Sigmoid colon (tissue), 7 donors: ENCODE results near the gene PHF21A. TPM values are rescaled to one million over a fixed set of nuclear protein-coding genes. Genes with fewer than 3 reads are reported as not detected.
"Not testable (repeated sequence)": the region's sequence is repeated elsewhere in the genome, so short reads cannot be mapped to it uniquely, and the experiment has no call there.

Source experiments
- DNase-seq: peaks from one replicate; pipeline ENCODE4 v3.0.0-alpha.2; 2019
- H3K27ac ChIP-seq, 4 donors: fragments of 200-600 bp; sonication (generic); one replicate each; pipeline ENCODE4 v1.5.1; 2016 to 2019; ENCODE audit warnings: mild to moderate bottlenecking in 1 of 4
- H3K27me3 ChIP-seq, 3 donors: fragments of 200-600 bp; sonication (generic); one replicate each; pipeline ENCODE4 v1.5.1; 2019; ENCODE audit warnings: mild to moderate bottlenecking in 1 of 3
- H3K36me3 ChIP-seq, 4 donors: fragments of 200-600 bp; sonication (generic); one replicate each; pipeline ENCODE4 v1.5.1; 2016 to 2019
- H3K4me1 ChIP-seq, 4 donors: fragments of 200-600 bp; sonication (generic); one replicate each; pipeline ENCODE4 v1.5.1; 2017 to 2019
- H3K4me3 ChIP-seq, 4 donors: fragments of 200-600 bp; sonication (generic); one replicate each; pipeline ENCODE4 v1.5.1; 2017 to 2019; ENCODE audit warnings: mild to moderate bottlenecking in 2 of 4, moderate library complexity in 1 of 4
- H3K9me3 ChIP-seq, 4 donors: fragments of 200-600 bp in 3 of 4; sonication (generic) in 3 of 4; one replicate each; pipeline versions ENCODE4 v1.5.1 to v1.6.1; 2013 to 2019
- CTCF ChIP-seq, 4 experiments: fragments of 450-650 bp in 3 of 4; fragments of 200-600 bp in 1 of 4; IDR thresholded peaks; one replicate each; pipeline ENCODE4 v1.5.1; 2016 to 2019; ENCODE audit warnings: antibody characterized with exemption in 4 of 4, mild to moderate bottlenecking in 3 of 4, moderate library complexity in 2 of 4
- EP300 ChIP-seq, 4 donors: sonication (generic); formaldehyde crosslinking; IDR thresholded peaks; one replicate each; pipeline ENCODE4 v1.6.1; 2017; ENCODE audit warnings: antibody characterized with exemption in 4 of 4
- POLR2A ChIP-seq, 2 donors: fragments of 450-650 bp; IDR thresholded peaks; one replicate each; pipeline ENCODE4 v1.6.1; 2016; ENCODE audit warnings: antibody characterized with exemption in 2 of 2, mild to moderate bottlenecking in 2 of 2, moderate library complexity in 2 of 2
- POLR2AphosphoS5 ChIP-seq, 4 donors: sonication (generic); formaldehyde crosslinking; IDR thresholded peaks; one replicate each; pipeline ENCODE4 v1.6.1; 2017; ENCODE audit warnings: antibody characterized with exemption in 4 of 4
- WGBS, 2 donors: extraction: QIAGEN DNeasy Blood & Tissue Kit; methylation state at CpG; one replicate each; pipeline ENCODE4 v1.1.7; 2013; 5-methylcytosine and 5-hydroxymethylcytosine counted together
- intact Hi-C: fragments of 100-400 bp; cut with DNase I; formaldehyde crosslinking; loops from one replicate; pipeline ENCODE4 v1.15.1; 2023
- polyA plus RNA-seq, 3 donors: library from polyadenylated mRNA; stranded (reverse); fragments of 200-250 nt; gene quantifications; one replicate each; pipeline ENCODE4 v1.2.3, GENCODE V29; 2013
- total RNA-seq, 4 donors: library from RNA; depleted of rRNA; stranded (reverse); fragments of >200 nt; gene quantifications; one replicate each; pipeline ENCODE4 v1.1.0, GENCODE V29; 2016
- donor health status: healthy with polysubstance abuse.
- donor health status: Bipolar disorder and iron deficiency.
- donor health status: healthy.

The PHF21A gene
- total and polyA plus RNA-seq, 7 donors: 5.3 to 58.6 (median 30.3) TPM

- Histone ChIP-seq H3K4me1 (peaks cover 0 to 4% (median 0%) of the 10 kb centered on the region in 4 donors), H3K27ac (no peak overlapping the region), H3K36me3 (no peaks in the 10 kb centered on the region), H3K27me3 (no peaks in the 10 kb centered on the region), H3K4me3 (no peak overlapping the region), H3K9me3 (no peaks in the 10 kb centered on the region)
- WGBS, 2 donors: 95% methylated on average over 2 of the region's 2 CpGs
- no peak for TF ChIP-seq POLR2A (IDR thresholded peaks at IDR 0.05)
- intact Hi-C loops: no loop called here
- no peak for DNase-seq
Observed at GRCh38 chr11:46018651-46019050, 102.6 kb downstream of the PHF21A start.

- WGBS, 2 donors: 15 to 66% methylated on average over 1 of the region's 1 CpG
- no peak for DNase-seq
- Histone ChIP-seq H3K36me3 (no peaks in the 10 kb centered on the region), H3K9me3 (no peaks in the 10 kb centered on the region), H3K4me1 (peaks cover 0 to 4% (median 1%) of the 10 kb centered on the region in 4 donors), H3K27me3 (no peaks in the 10 kb centered on the region), H3K27ac (no peak overlapping the region), H3K4me3 (no peak overlapping the region)
- TF ChIP-seq POLR2AphosphoS5 (IDR thresholded peaks at IDR 0.05): no peak
- TF ChIP-seq EP300 (IDR thresholded peaks at IDR 0.05): no peak
- TF ChIP-seq CTCF (IDR thresholded peaks at IDR 0.05): no peak
- no peak for TF ChIP-seq POLR2A (IDR thresholded peaks at IDR 0.05)
- intact Hi-C loops: no loop called here
Observed at GRCh38 chr11:46017341-46017740, 103.9 kb downstream of the PHF21A start.

GRCh38 chr11:46015941-46016340 lies 105.3 kb downstream of the PHF21A start:
- TF ChIP-seq POLR2AphosphoS5 (IDR thresholded peaks at IDR 0.05) (no peak), CTCF (IDR thresholded peaks at IDR 0.05) (no peak), POLR2A (IDR thresholded peaks at IDR 0.05) (no peak), EP300 (IDR thresholded peaks at IDR 0.05) (no peak)
- no peaks in the 10 kb centered on the region for H3K36me3 ChIP-seq
- H3K9me3 ChIP-seq: no peaks in the 10 kb centered on the region
- H3K4me1 ChIP-seq: peaks cover 0 to 6% (median 2%) of the 10 kb centered on the region in 4 donors
- H3K4me3 ChIP-seq: no peak overlapping the region
- DNase-seq: no peak
- WGBS, 2 donors: 93 to 100% methylated on average over 1 of the region's 1 CpG
- intact Hi-C loops: no loop called here
- no peak overlapping the region for H3K27ac ChIP-seq
- no peaks in the 10 kb centered on the region for H3K27me3 ChIP-seq

GRCh38 chr11:46014168-46014567 lies 107.1 kb downstream of the PHF21A start:
- H3K27me3 ChIP-seq, H3K4me3 ChIP-seq, H3K27ac ChIP-seq, DNase-seq, H3K36me3 ChIP-seq, intact Hi-C loops, H3K9me3 ChIP-seq: not testable (repeated sequence)
- H3K4me1 ChIP-seq: peaks cover 0 to 17% (median 3%) of the 10 kb centered on the region in 4 donors

- intact Hi-C loops: no loop called here
- DNase-seq: no peak
- no peak for TF ChIP-seq POLR2AphosphoS5 (IDR thresholded peaks at IDR 0.05)
- peaks cover 0 to 17% (median 3%) of the 10 kb centered on the region in 4 donors for H3K4me1 ChIP-seq
- no peak overlapping the region for H3K27ac ChIP-seq
- WGBS, 2 donors: 71 to 87% methylated on average over 2 of the region's 2 CpGs
- no peaks in the 10 kb centered on the region for H3K9me3 ChIP-seq
- H3K27me3 ChIP-seq: no peaks in the 10 kb centered on the region
- no peaks in the 10 kb centered on the region for H3K36me3 ChIP-seq
- no peak overlapping the region for H3K4me3 ChIP-seq
Observed at GRCh38 chr11:46012185-46012584, 109.1 kb downstream of the PHF21A start.

GRCh38 chr11:46010100-46010499 lies 111.2 kb downstream of the PHF21A start:
- no peaks in the 10 kb centered on the region for H3K27me3 ChIP-seq
- intact Hi-C loops: no loop called here
- H3K4me3 ChIP-seq: no peak overlapping the region
- H3K36me3 ChIP-seq: no peaks in the 10 kb centered on the region
- 96 to 100% methylated on average over 1 of the region's 1 CpG for WGBS, 2 donors
- H3K4me1 ChIP-seq: peaks cover 0 to 17% (median 3%) of the 10 kb centered on the region in 4 donors
- no peak for TF ChIP-seq POLR2A (IDR thresholded peaks at IDR 0.05)
- TF ChIP-seq CTCF (IDR thresholded peaks at IDR 0.05): no peak
- no peak for TF ChIP-seq POLR2AphosphoS5 (IDR thresholded peaks at IDR 0.05)
- TF ChIP-seq EP300 (IDR thresholded peaks at IDR 0.05): no peak
- no peaks in the 10 kb centered on the region for H3K9me3 ChIP-seq
- no peak for DNase-seq
- H3K27ac ChIP-seq: no peak overlapping the region
